ENCODE measurements around the gene ZBTB47. TPM values are rescaled to one million over a fixed set of nuclear protein-coding genes. Genes with fewer than 3 reads are reported as not detected.

Gene ZBTB47
- total RNA-seq, 1 donor from 2014 or later, result 13.3 TPM

- no peak for DNase-seq
Observed at GRCh38 chr3:42699511-42699971, 46.0 kb downstream of the ZBTB47 start.

- no peak for DNase-seq
Observed at GRCh38 chr3:42700366-42701288, 47.1 kb downstream of the ZBTB47 start.

GRCh38 chr3:42701371-42702065 lies 48.0 kb downstream of the ZBTB47 start:
- DNase-seq, result no peak

GRCh38 chr3:42702066-42702951 lies 48.8 kb downstream of the ZBTB47 start, which contains the start of gene HHATL:
Gene HHATL, minus strand, starts transcription at chr3:42702798. Its CDS starts 1,972 bp downstream, at chr3:42700826.
- DNase-seq, result no peak

- DNase-seq, result no peak
Observed at GRCh38 chr3:42702982-42703694, 49.6 kb downstream of the ZBTB47 start.

GRCh38 chr3:42703695-42704025 lies 50.2 kb downstream of the ZBTB47 start:
- DNase-seq, result no peak

- DNase-seq, result no peak
Observed at GRCh38 chr3:42704136-42704841, 50.8 kb downstream of the ZBTB47 start.

- DNase-seq, result no peak
Observed at GRCh38 chr3:42705058-42705767, 51.7 kb downstream of the ZBTB47 start.

GRCh38 chr3:42705962-42706585 lies 52.6 kb downstream of the ZBTB47 start:
- no peak for DNase-seq

- no peak for DNase-seq
Observed at GRCh38 chr3:42706721-42707619, 53.5 kb downstream of the ZBTB47 start.

GRCh38 chr3:42707620-42708355 lies 54.3 kb downstream of the ZBTB47 start:
- DNase-seq, result no peak

- DNase-seq, result no peak
Observed at GRCh38 chr3:42708611-42709151, 55.2 kb downstream of the ZBTB47 start.

GRCh38 chr3:42709621-42710020 lies 56.1 kb downstream of the ZBTB47 start:
- DNase-seq, result no peak

GRCh38 chr3:42710323-42711021 lies 57.0 kb downstream of the ZBTB47 start:
- no peak for DNase-seq

- DNase-seq, result no peak
Observed at GRCh38 chr3:42711491-42712343, 58.2 kb downstream of the ZBTB47 start.

GRCh38 chr3:42712344-42712648 lies 58.8 kb downstream of the ZBTB47 start:
- no peak for DNase-seq

Data from skin of body (tissue), 2 donors.